ENCODE results near the gene ARFGAP3. TPM values are rescaled to one million over a fixed set of nuclear protein-coding genes. Genes with fewer than 3 reads are reported as not detected.

ARFGAP3 gene
- total RNA-seq, 1 experiment from 2014 or later = 37.4 TPM

DNA sequence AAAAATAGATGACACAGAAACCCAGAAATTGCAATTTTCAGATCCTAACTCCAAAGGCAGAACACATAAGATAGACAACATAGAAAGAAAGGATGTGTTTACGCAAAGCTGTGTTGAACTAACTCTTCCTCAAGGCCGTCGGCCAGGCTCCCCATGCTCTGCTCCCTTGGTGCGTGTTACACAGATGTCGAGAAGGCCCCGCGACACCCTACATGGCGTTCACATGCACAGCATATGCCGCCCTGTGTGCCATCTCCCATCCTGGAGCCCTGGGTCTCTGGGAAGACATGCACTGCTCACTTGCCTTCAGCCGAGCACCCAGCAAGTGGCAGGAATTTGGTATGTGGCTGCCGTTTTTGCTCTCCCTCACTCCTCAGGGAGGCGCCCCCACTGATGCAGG is 47.0 kb upstream of the ARFGAP3 start:
- Mint-ChIP-seq H3K27me3 (ENCODE audit: insufficient read depth, unreplicated experiment) (no peaks in the 10 kb centered on the region), H3K4me3 (ENCODE audit: unreplicated experiment) (no peak overlapping the region), H3K36me3 (ENCODE audit: insufficient read depth, unreplicated experiment) (peaks cover 94% of the 10 kb centered on the region), H3K4me1 (ENCODE audit: low read depth, unreplicated experiment) (peaks cover 7% of the 10 kb centered on the region), H3K27ac (ENCODE audit: unreplicated experiment) (peak overlapping the region; percentile 73), H3K9me3 (ENCODE audit: unreplicated experiment) (no peaks in the 10 kb centered on the region)
- ChIA-PET CTCF (interaction anchor here (0.8 kb wide), 1 partner anchor 10 kb away, joined by 3 read pairs; no protein-coding TSS in a partner anchor), POLR2A (no interaction called here)
- Histone ChIP-seq H3K4me3 (ENCODE audit: low read depth, low read length) (no peak overlapping the region), H3K27me3 (replicated peaks; ENCODE audit: control insufficient read depth, insufficient read depth, low read length) (no peaks in the 10 kb centered on the region), H3K36me3 (ENCODE audit: control insufficient read depth, insufficient read depth, low read length) (no peaks in the 10 kb centered on the region; the same call in none of the 2 replicates), H3K9me3 (no peaks in the 10 kb centered on the region), H3K4me1 (no peaks in the 10 kb centered on the region)
- intact Hi-C loops (cut with micrococcal nuclease; ENCODE audit: unreplicated experiment) = no loop called here
- BruUV-seq (replicated peaks) = no TSS peak
- DNase-seq = no peak
- TF ChIP-seq, protein P1, sequence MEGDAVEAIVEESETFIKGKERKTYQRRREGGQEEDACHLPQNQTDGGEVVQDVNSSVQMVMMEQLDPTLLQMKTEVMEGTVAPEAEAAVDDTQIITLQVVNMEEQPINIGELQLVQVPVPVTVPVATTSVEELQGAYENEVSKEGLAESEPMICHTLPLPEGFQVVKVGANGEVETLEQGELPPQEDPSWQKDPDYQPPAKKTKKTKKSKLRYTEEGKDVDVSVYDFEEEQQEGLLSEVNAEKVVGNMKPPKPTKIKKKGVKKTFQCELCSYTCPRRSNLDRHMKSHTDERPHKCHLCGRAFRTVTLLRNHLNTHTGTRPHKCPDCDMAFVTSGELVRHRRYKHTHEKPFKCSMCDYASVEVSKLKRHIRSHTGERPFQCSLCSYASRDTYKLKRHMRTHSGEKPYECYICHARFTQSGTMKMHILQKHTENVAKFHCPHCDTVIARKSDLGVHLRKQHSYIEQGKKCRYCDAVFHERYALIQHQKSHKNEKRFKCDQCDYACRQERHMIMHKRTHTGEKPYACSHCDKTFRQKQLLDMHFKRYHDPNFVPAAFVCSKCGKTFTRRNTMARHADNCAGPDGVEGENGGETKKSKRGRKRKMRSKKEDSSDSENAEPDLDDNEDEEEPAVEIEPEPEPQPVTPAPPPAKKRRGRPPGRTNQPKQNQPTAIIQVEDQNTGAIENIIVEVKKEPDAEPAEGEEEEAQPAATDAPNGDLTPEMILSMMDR (IDR thresholded peaks at IDR 0.05; ENCODE audit: insufficient read depth in 1 of 2, low read depth in 1 of 2, low read length in 1 of 2, severe bottlenecking in 1 of 2, unreplicated experiment in 1 of 2) = no peak

- no peak overlapping the region for H3K4me3 ChIP-seq (ENCODE audit: low read depth, low read length)
- no peaks in the 10 kb centered on the region for H3K9me3 Mint-ChIP-seq (ENCODE audit: unreplicated experiment)
- peaks cover 96% of the 10 kb centered on the region for H3K36me3 Mint-ChIP-seq (ENCODE audit: insufficient read depth, unreplicated experiment)
- BruUV-seq (replicated peaks) = no TSS peak
- intact Hi-C loops (cut with micrococcal nuclease; ENCODE audit: unreplicated experiment) = no loop called here
- ChIA-PET CTCF (interaction anchor here (0.5 to 1.0 kb wide), 2 partner anchors 67 to 92 kb away, joined by 3 to 4 read pairs; no protein-coding TSS in a partner anchor), POLR2A (no interaction called here)
- peaks cover 6% of the 10 kb centered on the region for H3K4me1 Mint-ChIP-seq (ENCODE audit: low read depth, unreplicated experiment)
- no peaks in the 10 kb centered on the region for H3K27me3 Mint-ChIP-seq (ENCODE audit: insufficient read depth, unreplicated experiment)
- no peaks in the 10 kb centered on the region for H3K4me1 ChIP-seq
- no peaks in the 10 kb centered on the region for H3K9me3 ChIP-seq
- DNase-seq = no peak
- no peak overlapping the region for H3K4me3 Mint-ChIP-seq (ENCODE audit: unreplicated experiment)
- TF ChIP-seq, protein P1 (IDR thresholded peaks at IDR 0.05; ENCODE audit: insufficient read depth in 1 of 2, low read depth in 1 of 2, low read length in 1 of 2, severe bottlenecking in 1 of 2, unreplicated experiment in 1 of 2) = no peak
- no peaks in the 10 kb centered on the region for H3K27me3 ChIP-seq (replicated peaks; ENCODE audit: control insufficient read depth, insufficient read depth, low read length)
- H3K27ac Mint-ChIP-seq (ENCODE audit: unreplicated experiment) = peak overlapping the region; percentile 73
- no peaks in the 10 kb centered on the region; the same call in none of the 2 replicates for H3K36me3 ChIP-seq (ENCODE audit: control insufficient read depth, insufficient read depth, low read length)
Measured at GRCh38 chr22:42902875-42903510, 45.9 kb upstream of the ARFGAP3 start.

DNA sequence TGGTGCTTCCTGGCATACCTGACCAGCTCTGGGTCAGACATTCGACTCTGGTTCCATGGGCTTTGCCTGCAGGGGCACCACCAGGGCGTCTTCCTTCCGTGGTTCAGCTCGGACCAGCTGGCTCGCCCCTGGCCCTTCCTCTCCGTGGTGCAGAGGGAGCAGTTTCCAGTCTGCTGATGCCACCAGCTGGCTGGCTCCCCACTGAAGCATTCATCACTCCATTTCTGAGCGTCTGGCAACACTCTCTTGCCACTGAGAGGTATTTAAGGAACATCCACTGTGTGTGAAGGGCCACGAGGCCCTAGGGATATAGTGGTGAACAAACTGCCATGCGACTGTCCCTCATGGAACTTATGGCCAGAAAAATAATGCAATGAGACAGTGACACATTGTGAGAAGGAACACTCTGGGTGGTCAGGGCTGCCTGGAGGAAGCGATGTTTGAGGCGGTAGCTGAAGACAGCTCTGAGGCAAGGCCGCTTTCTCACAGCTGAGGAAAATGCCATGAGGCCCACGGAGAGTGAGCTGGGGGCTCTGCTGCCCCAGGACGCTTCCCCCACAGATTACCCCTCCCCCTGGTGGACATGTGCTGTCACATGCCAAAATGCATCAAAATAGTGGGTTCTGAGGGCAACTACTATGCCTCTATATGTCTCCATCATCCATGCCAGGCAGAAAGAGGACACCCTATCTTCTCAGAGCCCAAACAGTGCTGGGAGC is 44.9 kb upstream of the ARFGAP3 start:
- no TSS peak for BruUV-seq (replicated peaks)
- no peak overlapping the region for H3K27ac Mint-ChIP-seq (ENCODE audit: unreplicated experiment)
- CTCF ChIA-PET = no interaction called here

More for the DNA sequence above, 44.9 kb upstream of the ARFGAP3 start:
- Histone ChIP-seq H3K4me3 (ENCODE audit: low read depth, low read length) (no peak overlapping the region), H3K4me1 (no peaks in the 10 kb centered on the region), H3K36me3 (ENCODE audit: control insufficient read depth, insufficient read depth, low read length) (no peaks in the 10 kb centered on the region; the same call in none of the 2 replicates), H3K9me3 (no peaks in the 10 kb centered on the region), H3K27me3 (replicated peaks; ENCODE audit: control insufficient read depth, insufficient read depth, low read length) (no peaks in the 10 kb centered on the region)
- DNase-seq = no peak
- peaks cover 96% of the 10 kb centered on the region for H3K36me3 Mint-ChIP-seq (ENCODE audit: insufficient read depth, unreplicated experiment)
- intact Hi-C loops (cut with micrococcal nuclease; ENCODE audit: unreplicated experiment) = no loop called here
- POLR2A ChIA-PET = no interaction called here
- H3K27me3 Mint-ChIP-seq (ENCODE audit: insufficient read depth, unreplicated experiment) = no peaks in the 10 kb centered on the region
- H3K9me3 Mint-ChIP-seq (ENCODE audit: unreplicated experiment) = no peaks in the 10 kb centered on the region
- peaks cover 13% of the 10 kb centered on the region for H3K4me1 Mint-ChIP-seq (ENCODE audit: low read depth, unreplicated experiment)
- H3K4me3 Mint-ChIP-seq (ENCODE audit: unreplicated experiment) = no peak overlapping the region
- TF ChIP-seq, protein P1 (IDR thresholded peaks at IDR 0.05; ENCODE audit: insufficient read depth in 1 of 2, low read depth in 1 of 2, low read length in 1 of 2, severe bottlenecking in 1 of 2, unreplicated experiment in 1 of 2) = peak; percentile 23 to 28

Data from Caco-2 (cell line).